Measurements from ENCODE around the gene ZKSCAN1.
A peak's percentile ranks its signal among the peaks of the same experiment; 100 is the strongest.
"Not testable (repeated sequence)": the region's sequence is repeated elsewhere in the genome, so short reads cannot be mapped to it uniquely, and the experiment has no call there.

ZKSCAN1 gene

GRCh38 chr7:100015232-100016214 is at the start of gene ZKSCAN1:
Gene ZKSCAN1 (plus strand): TSS chr7:100015596. CDS start chr7:100023507, 7,911 bp downstream.
- peak; percentile 81 for DNase-seq (ENCODE audit: low read depth)

DNA sequence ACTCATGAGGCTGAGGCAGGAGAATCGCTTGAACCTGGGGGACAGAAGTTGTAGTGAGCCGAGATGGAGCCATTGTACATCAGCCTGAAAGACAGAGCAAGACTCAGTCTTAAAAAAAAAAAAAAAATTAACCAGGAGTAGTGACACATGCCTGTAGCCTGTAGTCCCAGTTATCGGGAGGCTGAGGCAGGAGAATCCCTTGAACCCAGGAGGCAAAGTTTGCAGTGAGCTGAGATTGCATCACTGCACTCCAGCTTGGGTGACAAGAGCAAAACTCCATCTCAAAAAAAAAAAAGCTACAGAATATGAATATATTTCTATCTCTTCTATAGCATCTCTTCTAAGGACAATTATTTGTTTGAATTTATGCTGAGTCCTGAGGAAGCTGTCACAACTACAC is 46.1 kb upstream of the ZKSCAN1 start:
- no peak for DNase-seq (ENCODE audit: low read depth)

DNA sequence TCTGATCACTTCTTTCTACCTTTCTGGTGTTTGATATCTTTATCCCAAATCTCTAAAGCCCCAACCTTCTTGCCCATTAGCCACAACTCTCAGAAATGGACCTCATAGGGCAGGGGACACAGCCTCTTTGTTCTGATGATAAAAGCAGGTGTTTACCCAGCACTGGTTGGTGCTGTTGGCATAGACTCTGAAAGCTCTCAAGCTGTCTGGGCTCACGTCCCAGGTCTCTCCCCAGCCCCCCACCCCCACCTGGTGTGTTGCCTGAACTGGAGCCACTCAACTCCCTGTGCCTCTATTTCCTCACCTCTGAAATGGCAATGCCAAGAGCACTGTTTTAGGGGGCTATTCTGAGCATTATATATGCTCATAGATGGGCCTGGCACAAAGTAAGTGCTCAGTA is 45.6 kb upstream of the ZKSCAN1 start:
- not testable (repeated sequence) for DNase-seq (ENCODE audit: low read depth)

GRCh38 chr7:99971242-99971641 is 44.2 kb upstream of the ZKSCAN1 start:
- no peak for DNase-seq (ENCODE audit: low read depth)

DNA sequence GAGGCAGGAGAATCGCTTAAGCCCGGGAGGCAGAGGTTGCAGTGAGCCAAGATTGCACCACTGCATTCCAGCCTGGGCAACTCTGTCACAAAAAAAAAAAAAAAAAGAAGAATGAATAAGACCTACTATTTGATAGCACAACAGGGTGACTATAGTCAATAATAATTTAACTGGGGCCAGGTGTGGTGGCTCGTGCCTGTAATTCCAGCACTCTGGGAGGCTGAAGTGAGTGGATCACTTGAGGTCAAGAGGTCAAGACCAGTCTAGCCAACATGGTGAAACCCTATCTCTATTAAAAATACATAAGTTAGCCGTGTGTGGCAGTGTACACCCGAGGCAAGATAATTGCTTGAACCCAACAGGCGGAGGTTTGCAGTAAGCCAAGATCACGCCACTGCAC is 41.6 kb upstream of the ZKSCAN1 start:
- not testable (repeated sequence) for DNase-seq (ENCODE audit: low read depth)

DNA sequence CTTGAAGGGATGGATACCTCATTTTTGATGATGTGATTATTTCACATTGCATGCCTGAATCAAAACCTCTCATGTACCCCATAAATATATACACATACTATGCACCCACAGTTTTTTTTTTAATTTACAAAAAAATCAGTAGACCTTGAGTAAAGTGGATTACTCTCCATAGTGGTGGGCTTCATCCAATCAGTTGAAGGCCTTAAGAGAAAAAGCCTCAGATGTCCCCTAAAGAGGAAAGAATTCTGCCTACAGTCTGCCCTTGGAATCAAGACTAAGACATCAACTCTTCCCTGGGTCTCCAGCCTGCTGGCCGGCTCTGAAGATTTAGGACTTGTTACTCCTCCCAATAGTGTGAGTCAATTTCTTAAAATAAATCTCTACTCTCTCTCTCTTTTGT is 40.7 kb upstream of the ZKSCAN1 start:
- no peak for DNase-seq (ENCODE audit: low read depth)

DNA sequence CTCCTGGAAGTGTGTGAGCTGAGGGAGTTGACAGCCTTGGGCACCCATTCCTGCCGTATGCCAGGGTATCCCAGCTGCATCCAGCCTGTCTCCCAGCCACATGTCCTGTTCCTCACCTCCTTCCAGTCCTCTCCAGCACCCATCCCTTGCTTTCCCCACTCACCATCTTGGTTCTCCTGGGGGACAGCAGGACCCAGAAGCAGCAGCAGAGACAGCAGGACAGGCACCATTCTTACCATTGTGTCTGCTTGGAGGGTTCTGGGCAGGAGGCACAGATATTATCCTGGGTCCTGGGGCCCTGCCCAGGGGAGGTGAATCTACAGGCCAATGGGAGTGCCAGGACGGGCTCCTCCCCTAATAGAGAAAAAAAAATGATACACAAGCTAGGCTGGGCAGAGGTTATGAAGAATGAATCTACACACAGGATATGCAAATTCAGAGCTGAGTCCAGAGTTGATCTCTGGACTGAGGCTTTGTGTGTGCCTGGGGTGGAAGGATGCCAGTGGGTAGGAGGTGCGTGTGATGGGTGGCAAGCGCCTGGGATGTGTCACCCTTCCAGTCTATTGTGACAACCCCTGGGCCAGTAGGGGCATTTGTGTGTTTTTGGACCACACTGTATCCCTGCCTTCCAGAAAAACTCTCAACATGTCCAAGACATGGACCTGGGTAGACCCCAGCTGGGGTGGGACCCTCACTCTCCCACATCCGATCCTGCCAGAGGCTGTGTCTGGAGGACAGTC is 39.4 kb upstream of the ZKSCAN1 start, which contains the start of gene AZGP1:
TSS of gene AZGP1 (minus strand) at position 250 of the 740 bp plus-strand sequence. CDS start at position 239, 11 bp downstream.
- no peak for DNase-seq (ENCODE audit: low read depth)

DNA sequence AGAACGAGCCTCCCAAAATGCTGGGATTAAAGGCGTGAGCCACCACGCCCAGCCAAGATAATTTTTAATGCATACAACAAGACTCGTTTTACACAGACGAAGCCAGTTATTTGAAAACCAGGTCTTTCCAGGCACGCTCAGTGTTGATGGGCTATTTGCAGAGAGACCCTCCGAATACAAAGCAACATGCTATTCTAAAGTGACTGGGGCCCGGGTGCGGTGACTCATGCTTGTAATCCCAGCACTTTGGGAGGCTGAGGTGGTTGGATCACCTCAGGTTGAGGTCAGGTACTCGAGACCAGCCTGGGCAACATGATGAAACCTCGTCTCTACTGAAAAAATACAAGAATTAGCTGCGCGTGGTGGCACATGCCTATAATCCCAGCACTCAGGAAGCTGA is 38.8 kb upstream of the ZKSCAN1 start:
- no peak for DNase-seq (ENCODE audit: low read depth)

DNA sequence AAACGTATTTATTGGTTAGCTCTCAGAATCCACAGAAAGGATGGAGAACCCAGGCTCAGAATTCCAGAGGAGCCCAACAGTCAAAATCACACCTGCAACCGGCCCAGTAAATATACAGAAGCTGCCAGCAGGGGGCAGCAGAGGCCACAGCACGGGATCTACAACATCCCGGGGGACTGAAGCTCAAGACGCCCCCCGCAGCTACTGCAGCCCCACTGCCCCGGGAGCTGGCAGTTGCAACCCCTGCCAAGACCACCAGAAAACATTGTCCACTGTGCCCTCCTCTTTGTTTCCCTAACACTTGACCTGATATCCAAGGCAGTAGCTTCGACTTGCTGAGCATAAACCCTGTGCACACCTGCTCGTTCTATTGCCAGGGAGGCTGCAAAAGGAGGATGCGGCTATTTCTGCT is 35.6 kb upstream of the ZKSCAN1 start:
- peak; percentile 48 for DNase-seq (ENCODE audit: low read depth)

GRCh38 chr7:99980448-99980872 is 34.9 kb upstream of the ZKSCAN1 start:
- not testable (repeated sequence) for DNase-seq (ENCODE audit: low read depth)

- not testable (repeated sequence) for DNase-seq (ENCODE audit: low read depth)
Observed at GRCh38 chr7:99981066-99981465, 34.3 kb upstream of the ZKSCAN1 start.

DNA sequence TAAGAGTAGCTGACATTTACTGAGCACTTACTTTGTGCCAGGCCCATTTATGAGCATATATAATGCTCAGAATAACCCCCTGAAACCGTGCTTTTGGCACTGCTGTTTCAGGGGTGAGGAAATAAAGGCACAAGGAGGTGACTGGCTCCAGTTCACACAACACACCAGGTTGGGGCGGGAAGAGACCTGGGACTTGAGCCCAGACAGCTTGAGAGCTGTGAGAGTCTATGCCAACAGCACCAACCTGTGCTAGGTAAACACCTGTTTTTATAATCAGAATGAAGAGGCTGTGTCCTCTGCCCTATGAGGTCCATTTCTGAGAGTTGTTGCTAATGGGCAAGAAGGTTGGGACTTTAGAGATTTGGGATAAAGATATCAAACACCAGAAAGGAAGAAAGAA is 30.8 kb upstream of the ZKSCAN1 start:
- no peak for DNase-seq (ENCODE audit: low read depth)

DNA sequence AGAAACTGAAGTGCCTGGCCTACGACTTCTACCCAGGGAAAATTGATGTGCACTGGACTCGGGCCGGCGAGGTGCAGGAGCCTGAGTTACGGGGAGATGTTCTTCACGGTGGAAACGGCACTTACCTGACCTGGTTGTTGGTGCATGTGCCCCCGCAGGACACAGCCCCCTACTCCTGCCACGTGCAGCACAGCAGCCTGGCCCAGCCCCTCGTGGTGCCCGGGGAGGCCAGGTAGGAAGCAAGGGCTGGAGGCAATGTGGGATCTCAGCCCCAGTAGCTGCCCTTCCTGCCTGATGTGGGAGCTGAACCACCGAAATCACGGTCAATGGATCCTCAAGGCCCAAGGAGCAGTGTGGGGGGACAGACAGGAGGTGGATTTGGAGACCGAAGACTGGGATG is 28.1 kb upstream of the ZKSCAN1 start:
- not testable (repeated sequence) for DNase-seq (ENCODE audit: low read depth)

- DNase-seq (ENCODE audit: low read depth), result no peak
Observed at GRCh38 chr7:99987846-99988245, 27.6 kb upstream of the ZKSCAN1 start.

DNA sequence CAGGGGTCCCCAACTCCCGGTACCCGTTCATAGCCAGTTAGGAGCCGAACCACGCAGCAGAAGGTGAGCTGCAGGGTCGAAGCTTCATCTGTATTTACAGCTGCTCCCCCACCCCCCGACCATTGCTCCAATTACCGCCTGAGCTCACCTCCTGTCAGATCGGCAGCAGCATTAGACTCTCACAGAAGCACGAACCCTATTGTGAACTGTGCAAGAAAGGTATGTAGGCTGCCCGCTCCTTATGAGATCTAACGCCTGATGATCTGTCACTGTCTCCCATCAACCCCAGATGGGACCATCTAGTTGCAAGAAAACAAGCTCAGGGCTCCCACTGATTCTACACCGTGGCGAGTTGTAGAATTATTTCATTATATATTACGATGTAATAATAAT is 24.9 kb upstream of the ZKSCAN1 start:
- no peak for DNase-seq (ENCODE audit: low read depth)

DNA sequence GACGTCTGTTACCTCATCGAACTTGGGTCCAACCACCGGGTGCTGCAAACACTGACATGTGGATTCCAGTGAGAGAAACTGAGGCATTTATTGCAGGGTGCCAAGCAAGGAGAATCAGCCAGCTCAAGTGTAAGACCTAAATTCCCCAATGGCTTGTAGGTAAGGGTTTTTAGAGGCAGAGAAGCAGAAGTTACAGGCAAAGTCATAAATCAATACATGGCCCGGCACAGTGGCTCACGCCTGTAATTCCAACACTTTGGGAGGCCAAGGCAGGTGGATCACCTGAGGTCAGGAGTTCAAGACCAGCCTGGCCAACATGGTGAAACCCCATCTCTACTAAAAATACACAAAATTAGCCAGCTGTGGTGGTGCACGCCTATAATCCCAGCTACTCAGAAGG is 23.9 kb upstream of the ZKSCAN1 start:
- DNase-seq (ENCODE audit: low read depth), result not testable (repeated sequence)

- DNase-seq (ENCODE audit: low read depth), result no peak
Observed at GRCh38 chr7:99992330-99993038, 22.9 kb upstream of the ZKSCAN1 start.

GRCh38 chr7:99994819-99995218 is 20.6 kb upstream of the ZKSCAN1 start:
- no peak for DNase-seq (ENCODE audit: low read depth)

DNA sequence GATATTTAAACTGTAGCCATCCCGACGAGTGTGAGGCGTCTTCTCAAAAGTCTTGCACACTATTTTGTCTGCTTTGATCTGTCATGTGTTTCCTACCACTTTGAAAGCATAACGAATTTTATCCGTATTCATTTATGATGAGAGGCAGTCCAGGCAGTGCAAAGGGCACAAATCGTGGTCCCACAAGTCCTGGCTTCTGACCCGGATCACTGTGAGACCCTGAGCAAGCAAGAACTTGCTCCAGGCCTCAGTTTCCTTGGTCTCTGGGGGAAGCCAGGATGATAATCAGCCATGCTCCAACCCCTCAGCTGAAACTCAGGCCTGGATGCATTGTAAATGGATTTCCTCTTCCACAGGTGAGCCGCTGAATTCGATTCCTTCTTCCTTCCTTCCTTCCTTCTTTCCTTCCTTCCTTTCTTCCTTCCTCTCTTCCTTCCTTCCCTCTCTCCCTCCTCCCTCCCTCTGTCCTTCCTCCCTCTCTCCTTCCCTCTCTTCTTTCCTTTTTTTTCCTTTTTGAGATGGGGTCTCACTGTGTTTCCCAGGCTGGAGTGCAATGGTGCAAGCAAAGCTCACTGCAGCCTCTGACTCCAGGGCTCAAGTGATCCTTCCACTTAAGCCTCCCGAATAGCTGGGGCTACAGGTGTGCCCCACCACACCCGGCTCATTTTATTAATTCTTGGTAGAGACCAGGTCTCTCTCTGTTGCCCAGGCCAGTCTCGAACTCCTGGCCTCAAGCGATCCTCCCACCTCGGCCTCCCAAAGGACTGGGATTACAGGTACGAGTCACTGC is 18.4 kb upstream of the ZKSCAN1 start:
- DNase-seq (ENCODE audit: low read depth), result no peak

DNA sequence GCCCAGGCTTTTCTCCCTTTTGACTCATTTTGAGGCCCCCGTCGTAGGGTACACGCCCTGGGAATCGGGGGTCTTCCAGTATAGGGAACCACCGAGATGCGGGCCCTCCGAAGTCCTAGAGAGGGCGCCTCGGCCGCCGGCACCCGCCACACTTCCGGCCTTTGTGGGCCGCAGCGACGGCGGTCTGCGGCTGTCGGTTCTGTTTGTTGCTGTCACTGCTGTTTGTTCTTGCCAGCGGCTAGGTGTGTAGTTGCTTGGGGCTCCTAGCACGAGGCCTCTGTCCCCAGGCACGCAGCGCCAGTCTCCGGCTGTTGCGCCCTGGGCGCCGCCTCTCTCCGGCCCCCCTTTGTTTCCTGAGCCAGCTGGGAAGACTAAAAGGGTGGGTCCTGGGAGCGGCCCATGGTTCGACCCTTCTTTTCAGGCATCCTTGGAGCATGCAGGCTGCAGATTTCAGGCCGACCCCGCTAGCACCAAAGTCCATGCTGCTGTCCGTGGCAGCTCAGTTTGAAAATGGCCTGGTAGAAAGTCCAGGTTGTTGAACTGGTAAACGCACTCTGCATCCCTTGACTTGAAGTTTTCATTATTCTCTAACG is 17.8 kb upstream of the ZKSCAN1 start:
- DNase-seq (ENCODE audit: low read depth), result peak; percentile 57

DNA sequence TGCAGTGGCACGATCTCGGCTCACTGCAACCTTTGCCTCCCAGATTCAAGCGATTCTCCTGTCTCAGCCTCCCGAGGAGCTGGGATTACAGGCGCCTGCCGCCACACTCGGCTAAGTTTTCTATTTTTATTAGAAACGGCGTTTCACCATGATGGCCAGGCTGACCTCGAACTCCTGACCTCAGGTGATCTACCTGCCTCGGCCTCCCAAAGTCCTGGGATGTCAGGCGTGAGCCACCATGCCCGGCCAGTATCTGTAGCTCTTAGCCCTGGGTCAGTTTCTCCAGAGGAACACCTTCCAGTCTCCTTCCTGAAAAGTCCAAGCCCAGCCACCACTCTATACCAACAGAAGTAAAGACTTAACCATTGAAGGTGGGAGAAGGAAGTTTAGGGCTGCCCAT is 15.2 kb upstream of the ZKSCAN1 start:
- no peak for DNase-seq (ENCODE audit: low read depth)

Data from activated T-helper 9 cell treated with anti-CD3 and anti-CD28 coated beads, Interleukin-2, amount 50 U/mL, for 16 hours (primary cell).